AG08396 (cell line): ENCODE results near the gene BANF2.

Experiments used
- DNase-seq: peaks from one replicate; pipeline ENCODE4 v3.0.0; 2012; ENCODE audit warnings: low spot score, mixed read lengths

BANF2 gene

DNA sequence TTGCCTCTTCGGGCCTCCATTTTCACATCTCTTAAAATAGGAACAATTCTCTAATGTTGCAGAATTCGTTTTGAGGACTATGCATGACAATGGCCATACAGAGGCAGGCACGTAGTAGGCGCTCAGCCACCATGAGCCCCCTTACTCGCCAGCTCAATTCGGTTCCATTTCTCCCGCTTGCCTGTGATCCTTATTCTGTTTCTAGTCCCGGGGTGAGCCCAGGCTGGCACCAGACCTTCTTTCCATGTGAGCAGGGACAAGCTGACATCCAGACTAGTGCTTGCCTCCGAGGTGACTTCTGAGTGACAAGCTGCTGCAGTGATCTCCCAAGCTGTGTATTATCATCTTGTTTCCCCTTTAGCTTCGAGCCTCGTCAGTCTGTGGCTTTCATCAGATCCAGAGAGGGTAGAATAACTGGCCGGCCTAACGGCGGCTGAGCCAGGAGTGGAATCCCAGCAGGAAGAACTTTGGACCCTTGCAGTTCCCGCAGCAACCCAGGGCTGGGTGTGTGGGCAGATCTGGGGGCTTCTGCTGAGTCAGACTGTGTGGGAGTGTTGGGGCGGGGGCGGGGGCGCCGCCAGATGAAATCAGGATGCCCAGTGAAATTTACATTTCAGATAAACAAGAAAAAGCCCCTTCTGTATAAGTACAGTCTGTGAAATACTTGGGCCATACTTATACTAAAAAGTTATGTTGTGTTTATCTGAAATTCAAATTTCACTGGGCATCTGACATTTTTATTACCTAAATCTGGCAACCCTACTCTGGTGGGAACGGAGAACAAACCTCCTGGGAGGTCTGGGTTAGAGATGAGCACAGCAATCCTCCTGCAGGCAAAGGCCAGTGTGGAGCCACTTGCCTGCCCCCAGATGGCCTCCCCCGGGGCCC is 10.9 kb downstream of the BANF2 start:
- DNase-seq, result no peak

GRCh38 chr20:17711267-17711627 is 11.5 kb downstream of the BANF2 start:
- DNase-seq, result no peak

GRCh38 chr20:17712201-17712600 is 12.4 kb downstream of the BANF2 start:
- no peak for DNase-seq

DNA sequence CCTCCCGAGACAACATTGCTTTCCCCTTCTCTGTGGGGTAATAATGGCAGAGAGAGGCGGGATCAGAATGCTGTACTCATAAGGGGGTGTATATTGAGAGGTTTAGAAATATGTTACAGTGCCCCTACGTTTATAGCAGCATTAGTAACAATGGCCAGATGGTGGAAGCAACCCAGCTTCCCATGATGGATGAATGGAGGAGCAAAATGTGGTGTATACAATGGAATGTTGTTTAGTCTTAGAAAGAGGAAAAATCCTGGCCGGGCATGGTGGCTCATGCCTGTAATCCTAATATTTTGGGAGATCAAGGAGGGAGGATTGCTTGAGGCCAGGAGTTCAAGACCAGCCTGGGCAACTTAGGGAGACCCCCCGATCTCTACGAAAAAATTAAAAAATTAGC is 12.9 kb downstream of the BANF2 start:
- no peak for DNase-seq

DNA sequence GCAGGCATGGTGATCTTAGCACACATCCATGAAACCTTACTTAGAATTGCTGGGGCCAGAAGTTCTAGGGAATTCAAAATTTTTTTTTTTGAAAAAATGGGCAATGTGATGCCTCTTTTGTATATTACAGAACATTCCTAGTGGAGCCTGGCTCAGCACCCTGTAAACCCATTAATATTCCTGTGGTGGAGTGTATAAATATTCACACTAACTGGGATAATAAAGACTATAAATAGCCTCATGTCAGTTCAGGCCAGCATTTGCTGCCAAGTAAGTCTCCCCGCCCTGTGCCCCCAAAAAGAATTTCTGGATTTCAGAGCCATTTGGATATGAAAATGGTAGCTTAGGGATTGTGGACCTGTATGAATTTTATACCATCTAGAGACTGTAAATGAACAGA is 14.8 kb downstream of the BANF2 start:
- no peak for DNase-seq

DNA sequence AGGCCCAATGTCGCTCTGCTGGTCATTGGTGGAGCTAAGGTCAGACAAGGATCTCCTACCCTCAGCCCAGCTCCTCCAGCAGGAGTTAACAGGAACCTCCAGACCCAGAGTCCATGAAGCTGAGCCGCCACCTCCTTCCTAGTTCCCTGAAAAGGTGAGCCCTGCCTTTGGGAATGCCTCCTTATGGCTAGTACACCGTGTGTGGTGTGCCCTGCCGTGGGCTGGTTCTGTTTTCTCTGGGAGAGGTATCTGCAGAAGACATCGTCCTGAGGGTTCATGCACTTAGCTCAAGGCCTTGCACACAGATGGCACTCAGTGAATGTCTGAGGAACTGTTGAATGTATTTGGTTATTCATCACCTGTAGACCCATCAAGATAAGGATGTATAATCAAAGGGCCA is 15.3 kb downstream of the BANF2 start:
- DNase-seq, result no peak

- no peak for DNase-seq
Measured at GRCh38 chr20:17716331-17716730, 16.6 kb downstream of the BANF2 start.

GRCh38 chr20:17720755-17721154 is 21.0 kb downstream of the BANF2 start:
- DNase-seq, result no peak

GRCh38 chr20:17721802-17722486 is 22.2 kb downstream of the BANF2 start:
- no peak for DNase-seq

GRCh38 chr20:17722493-17723300 is 22.9 kb downstream of the BANF2 start:
- no peak for DNase-seq

GRCh38 chr20:17723301-17723691 is 23.5 kb downstream of the BANF2 start:
- DNase-seq, result no peak

- DNase-seq, result no peak
Measured at GRCh38 chr20:17725094-17725835, 25.5 kb downstream of the BANF2 start.

- no peak for DNase-seq
Measured at GRCh38 chr20:17726902-17727301, 27.1 kb downstream of the BANF2 start.

DNA sequence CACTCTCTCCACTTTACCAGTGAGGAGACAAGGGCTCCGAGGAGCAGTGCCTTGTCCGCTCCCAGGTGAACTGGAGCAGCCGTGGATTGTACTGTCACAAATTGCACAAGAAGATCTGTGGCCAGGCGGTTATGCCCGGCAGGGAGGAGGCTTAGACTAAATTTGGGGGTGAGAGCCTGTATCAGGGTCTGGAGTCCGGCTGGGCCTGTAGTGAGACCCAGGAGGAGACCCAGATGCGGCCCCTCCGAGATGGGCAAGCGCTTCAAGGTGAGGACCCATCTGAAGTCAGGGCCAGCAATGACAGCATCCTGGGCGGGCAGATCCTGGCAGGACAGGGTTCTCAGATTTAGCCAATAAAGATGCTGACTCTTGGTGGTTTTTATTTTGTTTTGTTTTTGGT is 27.6 kb downstream of the BANF2 start:
- no peak for DNase-seq

GRCh38 chr20:17728074-17728473 is 28.3 kb downstream of the BANF2 start:
- DNase-seq, result no peak

- no peak for DNase-seq
Measured at GRCh38 chr20:17730071-17730470, 30.3 kb downstream of the BANF2 start.

DNA sequence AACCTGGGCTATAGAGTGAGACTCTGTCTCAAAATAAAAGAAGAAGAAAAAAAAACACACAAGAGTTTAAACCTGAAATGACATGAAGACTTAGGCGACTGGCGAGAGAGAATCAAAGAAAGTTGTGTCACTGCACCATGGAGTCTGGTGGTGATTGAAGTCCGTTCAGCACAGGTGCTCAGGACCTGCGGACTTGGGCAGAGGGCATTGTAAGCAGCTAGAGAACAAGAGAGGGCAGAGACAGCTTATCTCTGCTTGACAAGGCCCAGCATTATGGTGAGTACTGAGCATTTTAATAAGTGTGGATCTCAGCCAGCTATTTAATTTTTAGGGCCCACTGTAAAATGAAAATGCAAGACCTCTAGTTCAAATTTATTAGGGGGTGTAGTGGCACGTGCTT is 31.5 kb downstream of the BANF2 start:
- DNase-seq, result no peak

- DNase-seq, result no peak
Measured at GRCh38 chr20:17732907-17733521, 33.2 kb downstream of the BANF2 start.

DNA sequence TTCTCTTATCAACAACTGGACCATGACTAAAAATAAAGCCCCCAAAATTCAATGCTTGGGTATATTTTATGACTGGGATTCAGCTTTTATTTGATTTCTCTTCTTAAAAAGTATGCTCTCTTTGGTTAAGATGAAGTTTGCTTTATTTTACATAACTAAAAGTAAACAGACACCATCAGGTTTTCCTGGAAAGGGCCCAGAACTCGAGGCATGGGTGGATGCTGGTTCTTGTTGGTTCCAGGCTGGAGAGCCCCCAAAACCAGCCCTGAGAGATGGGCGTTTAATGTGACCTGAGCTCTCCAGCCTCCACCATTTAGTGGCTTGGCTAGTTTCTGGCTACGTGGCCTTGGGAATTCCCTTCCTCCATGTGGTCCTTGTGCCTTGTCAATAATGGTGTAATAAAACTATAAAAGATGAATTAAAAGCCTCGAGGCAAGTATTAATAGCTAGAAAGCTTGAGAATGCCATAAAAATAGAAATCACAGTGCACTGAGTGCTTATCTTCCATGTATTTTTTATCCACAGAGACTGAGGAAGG is 34.1 kb downstream of the BANF2 start:
- no peak for DNase-seq

DNA sequence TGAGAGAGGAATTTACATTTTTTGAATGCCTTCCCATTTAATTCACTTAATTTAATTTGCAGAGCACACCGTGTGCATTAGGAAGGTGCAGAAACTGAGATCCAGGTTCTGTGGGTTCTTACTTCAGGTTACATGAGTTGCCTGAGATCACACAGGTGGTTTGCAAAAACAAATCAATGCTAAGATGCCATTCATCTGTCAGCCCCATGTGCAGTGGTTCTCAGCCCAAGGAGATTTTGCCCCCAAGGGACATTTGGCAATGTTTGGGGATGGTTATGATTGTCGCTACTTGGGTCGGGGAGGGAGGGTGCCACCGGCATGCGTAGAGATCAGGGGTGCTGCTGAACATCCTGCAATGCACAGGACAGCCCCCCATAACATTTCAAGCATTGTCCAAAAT is 34.6 kb downstream of the BANF2 start:
- DNase-seq, result no peak

- DNase-seq, result no peak
Measured at GRCh38 chr20:17735206-17735804, 35.5 kb downstream of the BANF2 start.
